ENCODE data around the gene KLHL34. TPM values are rescaled to one million over a fixed set of nuclear protein-coding genes. Genes with fewer than 3 reads are reported as not detected.

Gene KLHL34
- total and polyA plus RNA-seq, 2 experiments from 2014 or later, result 0.81 to 1.1 TPM

GRCh38 chrX:21606002-21606401 lies 52.1 kb downstream of the KLHL34 start (continued):
- no peak for TF ChIP-seq ZNF462 (CRISPR knock-in tag; IDR thresholded peaks at IDR 0.05)
- TF ChIP-seq CREB1 (CRISPR knock-in tag; IDR thresholded peaks at IDR 0.05; ENCODE audit: low read depth), result no peak
- TF ChIP-seq POLR2AphosphoS5 (IDR thresholded peaks at IDR 0.05; ENCODE audit: low read depth), result no peak
- no peak for TF ChIP-seq ZNF331 (CRISPR knock-in tag; IDR thresholded peaks at IDR 0.05; ENCODE audit: low read depth)
- TF ChIP-seq EZH2phosphoT487 (IDR thresholded peaks at IDR 0.05; ENCODE audit: unreplicated experiment), result no peak
- no peak for TF ChIP-seq ZNF114 (CRISPR knock-in tag; IDR thresholded peaks at IDR 0.05)
- TF ChIP-seq EZH2 (IDR thresholded peaks at IDR 0.05; ENCODE audit: low read depth, unreplicated experiment), result no peak

Other genes with a start within 250 kb of the KLHL34 start
- gene SMPX, start 99.8 kb upstream of the KLHL34 start, total RNA-seq (2014; rRNA removed; shearing (Covaris generic)), result 0.70 TPM in 1 of 2 replicates, not detected in the other
- gene SMPX, start 99.8 kb upstream of the KLHL34 start, polyA plus RNA-seq (2016; fragmentation: Nextera tagmentation; extraction: Ambion mirVana), result 0.33 TPM in 1 of 2 replicates, not detected in the other
- gene MBTPS2, start 181.3 kb upstream of the KLHL34 start, total RNA-seq (2014; rRNA removed; shearing (Covaris generic)), result 7.7 and 7.8 TPM in 2 replicates
- gene MBTPS2, start 181.3 kb upstream of the KLHL34 start, polyA plus RNA-seq (2016; fragmentation: Nextera tagmentation; extraction: Ambion mirVana), result 2.1 and 3.2 TPM in 2 replicates
- gene YY2, start 197.7 kb upstream of the KLHL34 start, total RNA-seq (2014; rRNA removed; shearing (Covaris generic)), result 1.3 and 1.6 TPM in 2 replicates
- gene YY2, start 197.7 kb upstream of the KLHL34 start, polyA plus RNA-seq (2016; fragmentation: Nextera tagmentation; extraction: Ambion mirVana), result 0.66 and 1.0 TPM in 2 replicates